HepG2 (cell line): ENCODE results near the gene ZNG1A.
"Not testable (repeated sequence)": the region's sequence is repeated elsewhere in the genome, so short reads cannot be mapped to it uniquely, and the experiment has no call there.

Source experiments
- ATF6 ChIP-seq: sonication (generic); formaldehyde crosslinking; conservative IDR thresholded peaks from 2 replicates; pipeline ENCODE4 v1.4.0; 2020; ENCODE audit warnings: missing genetic modification reagents
- CTCF ChIP-seq: sonication (generic); formaldehyde crosslinking; IDR thresholded peaks from 2 replicates; pipeline ENCODE4 v1.5.0; 2020; ENCODE audit warnings: mild to moderate bottlenecking, missing genetic modification reagents, moderate library complexity
- EZH2 ChIP-seq: conservative IDR thresholded peaks from 2 replicates; pipeline ENCODE4 v1.6.1; 2012; ENCODE audit warnings: mild to moderate bottlenecking, low read depth, low read length, moderate library complexity
- FOXM1 ChIP-seq: sonication (generic); formaldehyde crosslinking; IDR thresholded peaks from 2 replicates; pipeline ENCODE4 v1.5.0; 2020; ENCODE audit warnings: missing genetic modification reagents
- MAFF ChIP-seq: IDR thresholded peaks from 2 replicates; pipeline ENCODE4 v1.6.1; 2011; ENCODE audit warnings: low read depth, low read length, improper control_type of control experiment
- MAX ChIP-seq: IDR thresholded peaks from 2 replicates; pipeline ENCODE4 v1.6.1; 2012; ENCODE audit warnings: inconsistent platforms
- MXI1 ChIP-seq: IDR thresholded peaks from 3 replicates; pipeline ENCODE4 v1.6.1; 2012; ENCODE audit warnings: low read depth, low read length, inconsistent platforms, borderline replicate concordance
- POLR2A ChIP-seq, 2 experiments: IDR thresholded peaks; 2 replicates each; pipeline ENCODE4 v1.6.1; 2011; ENCODE audit warnings: low read depth in 2 of 2, low read length in 2 of 2, mild to moderate bottlenecking in 1 of 2, moderate library complexity in 1 of 2; ENCODE audit not compliant: insufficient read depth in 1 of 2
- XRCC5 ChIP-seq: fragments of 200-400 bp; formaldehyde crosslinking; optimal IDR thresholded peaks from 2 replicates; pipeline ENCODE3; 2017; ENCODE audit warnings: mild to moderate bottlenecking, low read length
- ZNF530 ChIP-seq: sonication (generic); formaldehyde crosslinking; IDR thresholded peaks from 2 replicates; pipeline ENCODE4 v1.5.0; 2020; ENCODE audit warnings: low read depth, mild to moderate bottlenecking, missing genetic modification reagents
- ZNF747 ChIP-seq: sonication (generic); formaldehyde crosslinking; IDR thresholded peaks from 2 replicates; pipeline ENCODE4 v1.8.1; 2023; ENCODE audit warnings: missing genetic modification reagents, mild to moderate bottlenecking, borderline replicate concordance

GRCh38 chr9:99867-100266 lies 79.0 kb downstream of the ZNG1A start:
- not testable (repeated sequence) for TF ChIP-seq MAFF; POLR2A (IDR thresholded peaks at IDR 0.05; ENCODE audit: insufficient read depth in 1 of 2, low read depth in 2 of 2, low read length in 2 of 2); EZH2; MAX; ATF6 (CRISPR knock-in tag); MXI1; ZNF747 (CRISPR knock-in tag); CTCF (CRISPR knock-in tag); ZNF530 (CRISPR knock-in tag); XRCC5; FOXM1 (CRISPR knock-in tag)
